HG02610 (cell line): ENCODE measurements around the gene ARPC4.

Experiments used
- ATAC-seq: cut with Tn5 transposase; IDR thresholded peaks from one replicate; pipeline ENCODE4 v1.9.1; 2021; ENCODE audit warnings: mild to moderate bottlenecking, moderate library complexity; ENCODE audit not compliant: unreplicated experiment

The ARPC4 gene

DNA sequence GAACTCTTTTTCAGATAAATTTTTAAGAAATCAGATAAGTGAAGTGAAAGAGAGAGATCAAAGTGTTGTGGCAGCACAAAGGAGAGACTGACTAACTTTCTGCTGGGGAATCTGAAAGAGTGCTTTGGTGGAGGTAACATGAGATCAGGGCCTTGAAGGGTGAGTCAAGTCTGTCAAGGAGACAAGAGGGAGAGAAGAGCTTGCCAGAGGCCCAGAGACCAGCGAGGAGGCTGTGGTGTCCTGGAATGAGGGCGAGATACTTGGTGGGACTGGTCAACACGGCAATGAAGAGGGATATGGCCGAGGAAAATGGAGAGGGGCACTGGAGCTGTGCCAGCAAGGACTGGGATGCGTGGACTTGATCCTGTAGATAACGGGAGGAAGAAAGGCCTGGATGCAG, 5.2 kb upstream of the ARPC4 start:
- no peak for ATAC-seq

DNA sequence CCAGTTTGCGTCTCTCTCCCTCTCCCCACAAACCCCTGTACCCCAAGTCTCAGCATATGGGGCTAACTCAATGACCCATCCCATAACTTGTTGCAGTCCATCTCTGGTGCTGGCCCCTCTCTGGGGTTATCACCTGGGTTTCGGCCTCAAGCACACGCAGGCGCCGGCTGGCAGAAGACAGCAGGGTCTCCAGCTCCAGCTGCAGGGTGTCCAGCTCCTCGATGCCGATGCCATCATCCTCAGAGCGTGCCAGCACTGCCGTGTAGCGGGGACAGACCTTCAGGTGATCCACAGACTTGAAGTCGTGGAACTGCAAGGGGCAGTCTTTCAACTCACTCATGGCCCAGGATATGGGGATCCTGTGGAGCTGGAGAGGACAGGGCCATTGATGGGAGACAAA, 1.8 kb upstream of the ARPC4 start:
- ATAC-seq = no peak

DNA sequence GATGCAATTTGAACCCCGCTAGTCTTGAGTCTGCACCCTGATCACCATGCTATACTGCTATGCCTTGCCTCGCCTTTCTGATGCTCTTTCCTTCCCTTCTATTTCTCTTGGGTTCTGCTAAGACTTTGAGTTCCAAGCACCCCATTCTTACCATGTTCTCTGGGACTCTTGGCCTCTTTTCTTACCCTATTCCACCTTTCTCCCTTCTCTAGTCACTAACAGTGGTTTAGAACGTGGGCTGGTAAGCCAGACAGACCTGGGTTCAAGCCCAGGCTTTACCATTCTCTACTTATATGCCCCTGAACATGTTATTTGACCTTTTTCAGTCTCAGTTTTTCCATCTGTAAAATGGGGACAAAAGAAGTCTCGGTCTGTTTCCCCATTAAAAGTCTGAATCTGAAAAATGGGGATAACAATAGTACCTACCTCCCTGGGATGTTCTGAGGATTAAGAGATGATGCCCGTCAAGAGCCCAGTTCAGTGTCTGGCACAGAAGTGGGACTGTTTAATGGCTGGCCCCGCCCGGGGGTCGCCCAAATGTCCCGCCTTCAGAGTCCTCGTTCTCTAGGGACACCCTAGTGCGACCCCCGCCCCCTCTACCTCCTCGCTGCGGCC, 985 bp upstream of the ARPC4 start:
- ATAC-seq = no peak

DNA sequence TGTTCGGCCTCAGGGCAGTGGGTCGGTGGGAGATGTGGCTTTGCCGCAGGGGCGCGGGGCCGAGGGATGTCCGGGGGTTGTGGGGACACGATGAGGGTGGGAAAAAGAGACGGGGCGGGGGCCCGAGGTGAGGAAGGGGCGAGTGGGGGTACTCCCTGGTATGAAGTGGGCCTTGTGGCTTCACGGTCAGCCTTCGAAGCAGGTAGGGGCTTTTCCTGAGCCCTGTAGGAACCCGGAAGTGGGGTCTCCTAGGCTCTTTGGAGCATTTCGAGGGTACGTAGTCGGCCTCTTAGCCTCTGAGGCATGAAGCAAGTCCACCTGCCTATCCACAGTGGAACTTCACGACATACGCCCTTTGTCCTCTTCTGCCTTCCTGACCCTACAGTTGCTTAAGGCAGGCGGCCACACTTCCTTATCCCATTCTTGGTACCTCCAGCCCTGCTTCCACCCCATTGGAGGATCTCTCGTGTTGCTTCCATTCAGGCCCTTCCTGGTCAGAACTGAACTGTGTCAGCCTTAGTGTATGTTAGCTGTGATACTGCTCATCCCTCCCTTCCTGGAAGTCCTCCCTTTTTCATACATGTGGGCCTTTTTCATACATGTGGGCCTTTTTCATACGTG, 389 bp downstream of the ARPC4 start:
- no peak for ATAC-seq

DNA sequence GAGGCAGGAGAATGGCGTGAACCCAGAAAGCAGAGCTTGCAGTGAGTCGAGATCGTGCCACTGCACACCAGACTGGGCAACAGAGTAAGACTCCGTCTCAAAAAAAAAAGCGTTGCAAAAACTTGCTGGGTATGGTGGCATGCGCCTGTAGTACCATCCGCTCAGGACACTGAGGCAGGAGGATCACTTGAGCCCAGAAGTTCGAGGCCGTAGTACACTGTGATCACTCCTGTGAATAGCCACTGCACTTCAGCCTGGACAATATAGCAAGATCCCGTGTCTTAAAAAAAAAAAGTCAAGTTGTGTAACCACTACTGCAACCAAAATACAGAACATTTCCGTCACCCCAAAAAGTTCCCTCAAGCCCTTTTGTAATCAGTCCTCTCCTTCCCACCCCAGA, 1.5 kb downstream of the ARPC4 start:
- ATAC-seq = no peak

DNA sequence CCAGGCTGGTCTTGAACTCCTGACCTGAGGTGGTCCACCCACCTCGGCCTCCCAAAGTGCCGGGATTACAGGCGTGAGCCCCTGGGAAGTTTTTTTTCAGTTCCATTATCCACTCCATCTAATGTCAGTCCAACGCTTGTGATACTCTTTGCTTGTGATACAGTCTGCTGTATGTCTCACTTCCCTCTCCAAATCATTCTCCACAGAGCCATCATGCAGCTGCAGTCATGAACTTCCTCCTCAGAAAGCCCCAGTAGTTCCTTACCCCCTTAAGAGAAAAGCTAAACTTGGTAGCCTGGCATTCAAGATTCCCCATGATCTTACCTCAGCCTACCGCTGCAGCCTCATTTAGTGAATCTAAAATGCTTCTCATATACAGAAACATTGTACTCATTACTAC, 2.3 kb downstream of the ARPC4 start:
- ATAC-seq = peak; percentile 25

DNA sequence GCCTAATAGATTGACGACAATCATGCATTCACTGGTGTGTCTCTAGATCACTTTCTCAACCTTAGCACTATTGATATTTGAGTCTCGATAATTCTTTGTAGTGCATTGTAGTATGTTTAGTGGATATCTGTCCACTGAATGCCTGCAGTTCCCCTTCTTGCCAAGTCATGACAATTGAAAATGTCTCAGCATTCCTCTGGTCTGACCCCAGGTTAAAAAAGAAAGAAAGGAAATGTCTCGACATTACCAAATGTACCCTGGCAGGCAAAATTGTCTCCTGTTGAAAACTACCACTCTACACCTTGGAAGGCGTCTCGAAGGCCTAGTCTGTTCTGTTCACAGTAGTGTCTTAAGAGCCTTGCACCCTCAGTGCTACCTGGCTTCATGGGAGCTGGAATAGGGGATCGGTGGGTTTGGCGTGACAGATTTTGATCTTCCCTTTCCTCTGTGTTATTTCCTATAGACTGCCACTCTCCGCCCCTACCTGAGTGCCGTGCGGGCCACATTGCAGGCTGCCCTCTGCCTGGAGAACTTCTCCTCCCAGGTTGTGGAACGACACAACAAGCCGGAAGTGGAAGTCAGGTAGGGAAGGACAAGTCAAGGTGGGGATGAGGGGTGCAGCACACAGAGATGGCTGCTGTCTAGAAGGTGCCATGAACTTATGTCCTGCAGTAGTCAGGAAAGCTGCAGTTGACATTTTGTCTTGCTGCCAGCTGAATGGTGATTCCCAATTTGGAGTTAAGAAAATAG, 4.5 kb downstream of the ARPC4 start:
- no peak for ATAC-seq

DNA sequence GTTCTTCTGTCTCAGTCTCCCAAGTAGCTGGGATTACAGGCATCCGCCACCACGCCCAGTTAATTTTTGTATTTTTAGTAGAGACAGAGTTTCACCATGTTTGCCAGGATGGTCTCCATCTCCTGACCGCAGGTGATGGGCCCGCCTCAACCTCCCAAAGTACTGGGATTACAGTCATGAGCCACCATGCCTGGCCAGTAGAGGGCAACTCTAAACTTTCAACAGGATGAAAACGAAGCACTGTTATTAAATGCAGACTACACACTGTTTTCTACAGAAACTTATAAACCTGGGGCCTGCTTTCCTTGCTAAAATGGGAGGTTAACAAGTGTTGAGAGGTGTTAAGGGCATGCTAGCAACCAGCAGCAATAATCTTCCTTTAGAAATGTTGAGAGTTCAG, 7.6 kb downstream of the ARPC4 start:
- ATAC-seq = no peak

DNA sequence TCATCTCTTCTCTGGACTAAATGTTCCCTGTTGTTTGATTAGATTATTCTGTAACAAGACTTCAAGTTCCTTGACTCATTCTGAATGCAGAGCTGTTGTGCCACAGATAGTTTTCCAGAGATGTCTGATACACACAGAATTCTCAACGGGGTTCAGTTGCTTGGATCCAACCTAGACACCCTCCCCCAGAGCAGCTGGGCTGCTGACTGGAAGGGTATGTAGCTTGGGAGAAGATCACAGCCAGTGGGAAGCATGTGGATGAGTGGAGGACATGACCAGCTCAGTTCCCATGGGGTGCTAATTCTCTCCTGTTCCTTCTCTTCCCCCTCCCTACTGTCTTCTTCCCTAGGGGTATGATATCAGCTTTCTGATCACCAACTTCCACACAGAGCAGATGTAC, 10.6 kb downstream of the ARPC4 start:
- no peak for ATAC-seq

DNA sequence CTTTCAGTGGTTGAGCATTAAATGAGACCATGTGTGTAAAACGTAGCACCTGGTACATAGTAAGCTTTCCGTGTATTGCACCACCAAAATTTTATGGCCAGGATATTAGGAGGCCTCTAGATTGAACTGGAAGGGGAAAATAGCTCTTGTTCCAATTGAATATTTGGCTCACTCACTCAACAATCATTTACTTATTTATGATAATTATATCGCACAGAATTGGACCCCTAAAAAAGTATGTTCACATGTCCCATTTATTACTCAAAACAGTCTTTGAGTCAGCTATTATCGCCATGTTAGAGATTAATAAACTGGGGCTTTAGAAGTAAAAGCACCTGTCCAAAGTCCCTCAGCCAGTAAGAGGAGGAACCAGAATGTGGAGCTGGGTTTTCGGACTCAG, 12.1 kb downstream of the ARPC4 start:
- ATAC-seq = no peak

DNA sequence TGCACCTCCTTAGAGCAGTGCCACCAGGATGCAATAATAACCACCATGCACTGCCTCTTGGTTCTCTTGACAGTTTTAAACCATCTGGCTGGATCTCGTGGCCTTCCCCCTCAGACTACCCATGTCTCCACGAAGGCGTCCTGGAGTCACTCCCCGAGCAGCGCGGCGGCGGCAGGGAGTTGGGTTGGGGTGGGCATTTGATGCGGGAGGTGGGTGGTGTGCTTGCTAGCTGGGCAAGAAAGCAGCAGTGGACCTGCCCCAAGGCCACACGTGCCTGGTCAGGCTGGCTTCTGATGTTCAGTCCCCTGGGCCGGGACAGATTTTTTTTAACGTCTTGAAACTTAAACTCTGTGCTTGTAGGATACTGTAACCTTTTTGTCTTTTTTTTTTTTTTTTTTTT, 13.3 kb downstream of the ARPC4 start:
- no peak for ATAC-seq

DNA sequence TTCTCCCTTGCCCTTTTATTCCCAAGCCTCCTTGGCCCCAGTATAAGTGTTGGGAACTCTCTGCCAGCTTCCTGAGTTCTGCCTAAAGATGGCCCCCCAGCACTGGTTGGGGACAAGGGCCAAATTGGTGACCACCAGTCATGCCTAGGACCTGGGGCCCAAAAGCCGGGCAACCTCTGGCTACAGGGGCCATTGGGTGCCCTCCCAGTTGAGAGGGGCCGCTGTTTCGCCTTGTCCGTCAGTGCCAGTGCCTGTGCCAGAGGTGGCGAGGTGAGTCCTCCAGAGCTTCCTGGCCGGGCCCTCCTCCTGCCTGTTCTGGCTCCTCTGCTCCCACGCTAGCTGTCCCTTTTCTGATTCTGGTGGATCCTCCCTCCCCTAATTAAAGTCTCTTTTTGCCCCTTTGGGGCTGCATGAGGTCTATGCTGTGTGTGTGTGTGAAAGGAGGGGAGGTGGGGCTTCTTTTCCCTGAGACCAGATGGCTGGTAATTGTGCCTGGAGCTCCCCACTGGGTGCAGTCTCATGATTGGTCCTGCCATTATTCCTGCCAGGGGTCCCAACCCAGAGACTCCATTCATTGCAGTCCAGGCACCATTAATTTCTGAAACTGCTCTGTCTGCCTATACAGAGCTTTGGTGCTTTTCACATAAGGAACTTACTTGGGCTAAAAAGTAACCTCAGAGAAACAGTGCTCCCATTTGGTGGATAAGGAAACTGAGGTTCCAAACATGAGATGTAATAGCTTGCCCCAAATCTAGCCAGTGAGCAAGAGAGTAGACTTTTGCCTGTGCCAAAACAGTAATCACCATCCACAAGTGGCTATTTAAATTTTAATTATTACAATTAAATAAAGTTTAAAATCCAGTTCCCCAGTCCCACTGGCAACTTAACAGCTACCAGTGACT, 14.1 kb downstream of the ARPC4 start:
- no peak for ATAC-seq

DNA sequence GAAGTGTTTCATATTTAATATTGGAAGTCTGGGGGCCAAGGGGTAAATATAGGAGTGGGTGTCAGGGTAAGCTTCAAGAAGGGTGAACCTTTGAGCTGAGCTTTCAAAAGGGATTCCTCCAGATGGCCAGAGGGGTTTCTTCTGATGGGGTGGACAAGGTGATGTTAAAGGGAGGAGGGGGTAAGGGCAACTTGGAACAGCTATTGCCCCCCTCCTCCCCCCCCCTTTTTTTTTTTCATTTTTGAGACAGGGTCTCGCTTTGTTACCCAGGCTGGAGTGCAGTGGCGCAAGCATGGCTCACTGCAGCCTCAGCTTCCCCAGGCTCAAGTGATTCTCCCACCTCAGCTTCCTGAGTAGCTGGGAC, 15.1 kb downstream of the ARPC4 start:
- no peak for ATAC-seq

DNA sequence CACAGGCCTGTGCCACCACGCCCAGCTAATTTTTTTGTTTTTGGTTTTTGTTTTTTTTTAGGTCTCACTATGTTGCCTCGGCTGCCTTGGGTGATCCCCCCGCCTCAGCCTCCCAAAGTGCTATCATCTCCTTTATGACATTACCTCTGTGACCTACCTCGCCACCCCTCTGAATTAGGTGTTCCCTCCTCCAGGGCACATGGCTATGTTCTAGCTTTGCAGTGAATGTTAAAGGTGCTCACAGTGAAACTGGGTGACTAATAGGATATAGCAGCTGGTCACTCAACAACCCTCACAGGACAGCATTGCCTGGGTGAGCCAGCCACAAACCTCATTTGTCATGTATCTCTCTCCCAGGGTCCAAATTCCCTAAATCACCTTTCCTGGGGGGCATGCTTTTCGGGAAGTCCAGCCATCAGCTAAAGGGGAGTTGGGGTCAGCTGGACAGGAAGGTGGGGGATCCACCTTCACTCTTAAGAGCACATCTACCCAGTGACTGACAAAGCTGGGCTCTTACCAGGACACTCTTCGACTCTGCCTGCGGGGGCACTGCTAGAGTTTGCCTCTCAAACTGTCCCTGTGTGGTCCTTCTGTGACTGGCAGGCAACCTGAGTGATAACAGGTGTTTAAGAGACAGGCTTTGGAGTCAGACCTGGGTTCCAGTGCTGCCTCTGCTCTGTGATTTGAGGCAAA, 15.6 kb downstream of the ARPC4 start:
- peak; percentile 40 for ATAC-seq

DNA sequence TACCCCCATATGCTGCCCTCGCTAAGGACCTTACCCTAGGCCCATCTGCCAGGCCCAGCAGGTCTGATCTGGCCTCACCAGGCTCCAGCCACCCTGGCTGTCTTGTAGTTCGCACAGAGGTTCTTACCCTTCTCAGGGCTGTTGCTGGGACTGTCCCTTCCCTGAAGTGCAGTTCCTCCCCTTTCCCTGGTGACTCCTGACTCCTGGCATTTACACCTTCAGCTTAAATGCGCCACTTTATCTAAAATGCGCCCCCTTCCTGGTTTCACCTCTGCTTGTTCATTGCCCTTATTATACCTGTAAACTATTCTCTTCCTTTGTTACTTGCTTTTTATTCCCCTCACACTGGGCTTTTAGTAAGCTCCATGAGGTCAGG, 16.3 kb downstream of the ARPC4 start:
- ATAC-seq = peak; percentile 19

DNA sequence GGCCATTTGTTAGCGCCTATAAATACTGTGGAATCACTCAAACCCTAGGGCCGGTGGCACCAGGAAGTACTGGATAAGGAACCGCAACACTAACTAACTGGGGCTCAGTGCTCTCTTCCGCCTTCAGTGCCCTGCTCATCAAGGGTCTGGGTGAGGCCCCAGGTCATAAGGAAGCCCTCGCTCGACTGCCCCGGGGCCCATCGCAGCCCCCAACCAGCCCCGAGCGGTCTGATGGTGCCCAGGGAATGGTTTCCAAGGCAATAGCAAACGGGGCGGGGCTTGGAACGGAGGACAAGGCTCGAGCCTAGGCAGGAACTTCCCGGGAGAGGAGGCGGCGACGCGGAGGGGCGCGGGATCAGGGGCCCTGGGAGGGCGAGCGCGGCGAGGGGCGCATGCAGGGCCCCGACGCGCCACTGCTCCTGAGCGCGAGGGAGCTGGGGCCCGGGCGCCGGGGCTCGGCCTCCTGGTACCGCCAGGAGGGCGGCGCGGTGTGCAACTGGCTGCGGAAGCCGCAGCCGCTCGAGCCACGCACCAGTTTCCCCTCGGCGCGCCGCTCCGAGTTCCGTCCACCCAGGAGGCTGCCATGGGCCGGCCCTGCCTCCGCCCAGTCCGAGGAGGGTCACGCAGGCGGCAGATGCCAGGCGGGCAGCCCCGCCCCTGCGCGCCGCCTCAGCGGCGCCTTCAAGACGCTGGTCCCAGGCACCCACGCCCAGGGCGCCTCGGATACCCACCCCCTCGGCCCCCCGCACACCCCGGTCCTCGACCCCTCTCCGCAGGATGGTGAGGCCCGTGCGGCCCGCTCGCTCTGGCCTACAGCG, 16.9 kb downstream of the ARPC4 start, which contains the start of gene TTLL3:
Gene TTLL3 (plus strand): TSS at position 648 of the 818 bp plus-strand sequence. CDS start 400 bp downstream, outside the sequence.
- peak; percentile 37 for ATAC-seq

DNA sequence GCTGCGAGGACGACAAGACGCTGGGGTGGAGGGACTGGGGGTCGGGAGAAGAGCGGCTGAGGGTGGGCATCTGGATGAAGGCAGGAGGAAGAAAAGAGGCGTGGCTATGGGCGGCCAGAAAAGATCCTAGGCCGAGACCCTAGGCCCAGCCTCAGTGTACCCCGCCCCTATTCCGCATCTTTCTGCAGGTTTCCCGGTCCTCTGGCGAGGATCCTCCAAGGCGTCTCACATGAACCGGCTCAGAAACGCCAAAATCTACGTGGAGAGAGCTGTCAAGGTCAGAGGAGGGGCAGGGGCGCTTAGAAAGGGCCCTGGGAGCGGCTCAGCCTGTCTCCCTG, 17.5 kb downstream of the ARPC4 start:
- no peak for ATAC-seq

DNA sequence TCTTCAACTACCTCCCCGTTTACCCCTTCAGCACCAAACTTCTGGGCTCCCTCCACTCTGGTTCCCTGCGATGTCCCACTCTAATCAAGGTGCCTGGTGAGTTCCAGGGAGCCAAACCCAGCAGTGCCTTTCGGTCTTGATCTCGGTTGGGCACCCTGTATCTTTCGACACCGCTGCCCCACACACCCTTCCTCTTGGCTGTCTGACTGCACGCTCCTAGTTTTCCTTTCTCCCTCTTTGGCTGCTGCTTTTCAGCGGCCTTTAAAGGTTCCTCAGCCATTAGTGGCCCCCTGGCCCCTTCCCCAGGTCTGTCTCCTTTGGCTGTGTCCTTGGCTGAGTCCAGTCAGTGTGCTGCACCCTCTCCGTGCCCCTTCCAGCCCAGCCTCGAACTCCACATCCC, 18.0 kb downstream of the ARPC4 start:
- ATAC-seq = no peak

DNA sequence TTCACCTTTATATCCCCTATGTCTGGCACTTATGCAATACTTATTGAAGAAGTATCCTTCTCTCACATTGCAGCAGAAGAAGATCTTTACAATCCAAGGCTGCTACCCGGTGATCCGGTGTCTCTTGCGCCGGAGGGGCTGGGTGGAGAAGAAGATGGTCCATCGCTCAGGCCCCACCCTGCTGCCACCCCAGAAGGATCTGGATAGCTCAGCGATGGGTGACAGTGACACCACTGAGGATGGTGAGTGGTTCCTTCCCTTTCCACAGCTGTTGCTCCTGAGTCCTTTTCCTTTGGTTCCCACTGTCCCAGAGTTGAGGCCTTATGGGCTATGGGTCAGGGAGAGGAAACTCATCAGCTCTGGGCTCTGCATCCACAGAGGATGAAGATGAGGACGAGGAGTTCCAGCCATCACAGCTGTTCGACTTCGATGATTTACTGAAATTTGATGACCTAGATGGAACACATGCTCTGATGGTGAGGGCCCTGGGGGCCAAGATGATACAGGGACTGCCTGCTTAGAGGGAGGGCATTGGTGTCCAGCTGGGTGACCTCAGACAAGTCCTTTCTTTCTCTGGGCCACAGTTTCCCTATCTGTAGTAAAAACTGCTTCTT, 20.1 kb downstream of the ARPC4 start:
- ATAC-seq = no peak

DNA sequence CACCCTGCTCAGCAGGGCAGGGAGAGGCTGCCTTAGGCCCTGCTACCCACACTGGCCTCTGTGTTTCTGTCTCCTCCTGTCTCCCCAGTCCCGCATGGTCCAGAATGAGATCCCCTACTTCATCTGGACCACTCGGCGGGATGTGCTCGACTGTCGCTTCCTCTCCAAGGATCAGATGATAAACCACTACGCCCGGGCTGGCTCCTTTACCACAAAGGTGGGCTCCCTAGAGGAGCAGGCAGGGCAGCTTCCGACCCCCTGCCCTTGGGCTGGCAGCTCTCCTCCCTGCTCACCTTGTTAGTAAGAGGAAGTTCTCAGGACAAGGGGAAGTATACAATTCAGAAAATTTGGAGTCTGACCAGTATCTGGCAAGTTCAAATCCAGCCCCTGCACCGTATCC, 23.1 kb downstream of the ARPC4 start:
- no peak for ATAC-seq
